Astrocyte (in vitro differentiated cells and primary cell): ENCODE measurements around the gene LPCAT3. TPM values are rescaled to one million over a fixed set of nuclear protein-coding genes. Genes with fewer than 3 reads are reported as not detected.

Experiments used
- DNase-seq: peaks from one replicate; pipeline ENCODE4 v3.0.0-alpha.2; 2010; ENCODE audit warnings: low read depth
- FAIRE-seq: peaks from 2 replicates; lab custom pipeline; 2011; peaks lifted over from hg19 to GRCh38; lab: Jason Lieb, UNC
- H2AFZ ChIP-seq: 2 replicates; pipeline ENCODE4 v1.6.0; 2012; ENCODE audit warnings: low read depth, low read length, inconsistent platforms
- H3K27ac ChIP-seq: 2 replicates; pipeline ENCODE4 v1.5.1; 2011; ENCODE audit warnings: low read depth, low read length, inconsistent platforms
- H3K27me3 ChIP-seq: 2 replicates; pipeline ENCODE4 v1.6.0; 2011; ENCODE audit warnings: low read length, inconsistent platforms; ENCODE audit not compliant: insufficient read depth
- H3K36me3 ChIP-seq: 2 replicates; pipeline ENCODE4 v1.5.1; 2011; ENCODE audit warnings: low read length, inconsistent platforms; ENCODE audit not compliant: insufficient read depth
- H3K4me1 ChIP-seq: 2 replicates; pipeline ENCODE4 v1.5.1; 2011; ENCODE audit warnings: low read length, inconsistent platforms; ENCODE audit not compliant: insufficient read depth
- H3K4me2 ChIP-seq: 2 replicates; pipeline ENCODE4 v1.6.0; 2012; ENCODE audit warnings: low read length, inconsistent platforms
- H3K4me3 ChIP-seq: 2 replicates; pipeline ENCODE4 v1.5.1; 2011; ENCODE audit warnings: low read depth, mild to moderate bottlenecking, low read length, inconsistent platforms; ENCODE audit not compliant: insufficient read depth
- H3K79me2 ChIP-seq: 2 replicates; pipeline ENCODE4 v1.6.0; 2012; ENCODE audit warnings: mild to moderate bottlenecking, low read length, inconsistent platforms; ENCODE audit not compliant: insufficient read depth
- H3K9ac ChIP-seq: 2 replicates; pipeline ENCODE4 v1.6.0; 2012; ENCODE audit warnings: mild to moderate bottlenecking, low read length, inconsistent platforms
- H3K9me3 ChIP-seq: 2 replicates; pipeline ENCODE4 v1.5.1; 2012; ENCODE audit warnings: low read depth, mild to moderate bottlenecking, low read length, inconsistent platforms; ENCODE audit not compliant: insufficient read depth
- H4K20me1 ChIP-seq: 2 replicates; pipeline ENCODE4 v1.6.0; 2012; ENCODE audit warnings: low read length, inconsistent platforms; ENCODE audit not compliant: insufficient read depth
- H3K27ac Mint-ChIP-seq: one replicate; pipeline ENCODE4 v1.8.0; 2021; ENCODE audit warnings: mild to moderate bottlenecking, mixed read lengths; ENCODE audit not compliant: unreplicated experiment
- H3K27me3 Mint-ChIP-seq: one replicate; pipeline ENCODE4 v1.8.0; 2021; ENCODE audit warnings: low read depth, mixed read lengths; ENCODE audit not compliant: unreplicated experiment
- H3K36me3 Mint-ChIP-seq: one replicate; pipeline ENCODE4 v1.8.0; 2021; ENCODE audit warnings: low read depth, mixed read lengths; ENCODE audit not compliant: unreplicated experiment
- H3K4me1 Mint-ChIP-seq: one replicate; pipeline ENCODE4 v1.8.0; 2021; ENCODE audit warnings: low read depth, mixed read lengths; ENCODE audit not compliant: unreplicated experiment
- H3K4me3 Mint-ChIP-seq: one replicate; pipeline ENCODE4 v1.8.0; 2021; ENCODE audit warnings: mild to moderate bottlenecking, moderate library complexity, mixed read lengths; ENCODE audit not compliant: unreplicated experiment
- H3K9me3 Mint-ChIP-seq: one replicate; pipeline ENCODE4 v1.8.0; 2021; ENCODE audit warnings: mild to moderate bottlenecking, mixed read lengths; ENCODE audit not compliant: unreplicated experiment
- CTCF ChIP-seq: IDR thresholded peaks from 2 replicates; pipeline ENCODE4 v1.5.1; 2011; ENCODE audit warnings: low read depth, mild to moderate bottlenecking, inconsistent platforms, low read length, moderate library complexity; ENCODE audit not compliant: insufficient read depth
- EZH2 ChIP-seq: IDR thresholded peaks from 2 replicates; pipeline ENCODE4 v1.6.1; 2012; ENCODE audit warnings: mild to moderate bottlenecking, low read length, inconsistent platforms; ENCODE audit not compliant: insufficient read depth
- total RNA-seq: library from RNA; stranded (reverse); gene quantifications from 2 replicates; pipeline ENCODE4 v1.2.1, GENCODE V29; 2021

Gene LPCAT3
- total RNA-seq, 1 donor from 2014 or later = 26.2 TPM

DNA sequence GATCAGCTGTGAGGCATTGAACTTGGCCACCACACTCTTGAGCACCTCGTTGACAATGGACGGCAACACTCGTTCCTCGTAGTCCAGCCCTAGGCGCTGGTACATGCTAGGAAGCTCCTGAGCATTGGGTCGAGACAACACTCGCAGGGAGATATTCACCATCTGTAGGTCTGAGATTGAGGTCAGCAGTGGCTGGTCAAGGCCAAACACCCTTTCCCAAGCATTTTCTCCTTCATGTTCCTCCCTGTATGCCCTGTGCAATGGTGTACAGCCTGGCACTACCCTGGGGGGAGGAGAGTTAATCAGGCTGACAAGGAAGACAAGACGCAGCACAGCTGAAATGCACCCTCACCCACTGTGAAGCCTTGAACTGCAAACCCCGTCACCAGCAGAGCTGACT is 49.9 kb downstream of the LPCAT3 start:
- DNase-seq (no peak), FAIRE-seq (no peak)
- H3K9me3 Mint-ChIP-seq = no peaks in the 10 kb centered on the region
- Histone ChIP-seq H3K9me3 (no peaks in the 10 kb centered on the region), H3K9ac (peak overlapping the region; percentile 98), H3K4me1 (peaks cover 12% of the 10 kb centered on the region), H3K36me3 (peaks cover 29% of the 10 kb centered on the region), H3K4me2 (peak overlapping the region; percentile 98), H3K4me3 (no peak overlapping the region), H3K27me3 (no peaks in the 10 kb centered on the region), H3K79me2 (peaks cover 60% of the 10 kb centered on the region), H2AFZ (no peak overlapping the region), H4K20me1 (peaks cover 7% of the 10 kb centered on the region), H3K27ac (no peak overlapping the region)
- TF ChIP-seq EZH2 (no peak), CTCF (no peak)
- H3K27me3 Mint-ChIP-seq = no peaks in the 10 kb centered on the region
- H3K4me1 Mint-ChIP-seq = peaks cover 21% of the 10 kb centered on the region
- peak overlapping the region; percentile 100 for H3K4me3 Mint-ChIP-seq
- H3K27ac Mint-ChIP-seq = no peak overlapping the region
- H3K36me3 Mint-ChIP-seq = peaks cover 12% of the 10 kb centered on the region

DNA sequence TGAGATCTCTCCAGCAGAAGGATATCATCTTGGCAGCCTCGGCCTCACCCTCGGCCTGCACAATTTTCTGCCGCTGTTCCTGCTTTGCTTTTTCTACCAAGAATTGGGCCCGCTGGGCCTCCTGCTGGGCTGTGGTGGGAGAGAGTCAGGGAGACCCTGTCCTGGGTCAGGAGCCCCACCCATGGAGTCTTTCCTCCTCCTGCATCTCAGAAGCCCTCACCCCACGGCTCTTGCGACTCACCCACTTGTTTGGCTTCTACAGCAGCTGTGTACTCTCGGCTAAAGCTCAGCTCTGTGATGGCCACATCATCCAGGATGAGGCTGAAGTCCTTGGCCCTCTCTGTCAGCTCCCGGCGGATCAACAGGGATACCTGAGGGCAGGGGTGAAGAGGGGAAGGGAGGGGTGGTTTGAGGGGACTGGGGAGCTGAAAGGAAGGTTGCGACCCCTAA is 50.6 kb downstream of the LPCAT3 start:
- H3K27ac Mint-ChIP-seq = peak overlapping the region; percentile 69
- DNase-seq = no peak
- Histone ChIP-seq H3K4me2 (no peak overlapping the region), H3K27me3 (no peaks in the 10 kb centered on the region), H3K27ac (no peak overlapping the region), H3K79me2 (peaks cover 56% of the 10 kb centered on the region), H3K4me3 (no peak overlapping the region), H3K4me1 (peaks cover 12% of the 10 kb centered on the region), H3K9ac (no peak overlapping the region), H4K20me1 (peaks cover 7% of the 10 kb centered on the region), H3K9me3 (no peaks in the 10 kb centered on the region), H2AFZ (no peak overlapping the region), H3K36me3 (peaks cover 29% of the 10 kb centered on the region)
- no peak for FAIRE-seq
- H3K4me1 Mint-ChIP-seq = peaks cover 21% of the 10 kb centered on the region
- H3K9me3 Mint-ChIP-seq = no peaks in the 10 kb centered on the region
- TF ChIP-seq EZH2 = no peak
- no peak for TF ChIP-seq CTCF
- H3K36me3 Mint-ChIP-seq = peaks cover 12% of the 10 kb centered on the region
- H3K4me3 Mint-ChIP-seq = no peak overlapping the region
- H3K27me3 Mint-ChIP-seq = no peaks in the 10 kb centered on the region

- DNase-seq (no peak), FAIRE-seq (no peak)
- Mint-ChIP-seq H3K27ac (no peak overlapping the region), H3K36me3 (peaks cover 12% of the 10 kb centered on the region), H3K4me1 (peaks cover 19% of the 10 kb centered on the region), H3K4me3 (no peak overlapping the region), H3K27me3 (no peaks in the 10 kb centered on the region), H3K9me3 (no peaks in the 10 kb centered on the region)
- Histone ChIP-seq H3K4me2 (no peak overlapping the region), H3K79me2 (peaks cover 42% of the 10 kb centered on the region), H2AFZ (no peak overlapping the region), H3K4me1 (peaks cover 22% of the 10 kb centered on the region), H3K9me3 (no peaks in the 10 kb centered on the region), H3K27ac (no peak overlapping the region), H3K27me3 (no peaks in the 10 kb centered on the region), H3K4me3 (no peak overlapping the region), H3K36me3 (peaks cover 29% of the 10 kb centered on the region), H4K20me1 (peaks cover 7% of the 10 kb centered on the region), H3K9ac (no peak overlapping the region)
- TF ChIP-seq CTCF = no peak
- no peak for TF ChIP-seq EZH2
Observed at GRCh38 chr12:6966351-6966750, 51.9 kb downstream of the LPCAT3 start.
